HG03095 (cell line): ENCODE measurements around the gene DNALI1.
"Not testable (repeated sequence)": the region's sequence is repeated elsewhere in the genome, so short reads cannot be mapped to it uniquely, and the experiment has no call there.

Experiments
- ATAC-seq: cut with Tn5 transposase; IDR thresholded peaks from one replicate; pipeline ENCODE4 v1.9.1; 2021; ENCODE audit warnings: moderate library complexity; ENCODE audit not compliant: unreplicated experiment

Gene DNALI1

DNA sequence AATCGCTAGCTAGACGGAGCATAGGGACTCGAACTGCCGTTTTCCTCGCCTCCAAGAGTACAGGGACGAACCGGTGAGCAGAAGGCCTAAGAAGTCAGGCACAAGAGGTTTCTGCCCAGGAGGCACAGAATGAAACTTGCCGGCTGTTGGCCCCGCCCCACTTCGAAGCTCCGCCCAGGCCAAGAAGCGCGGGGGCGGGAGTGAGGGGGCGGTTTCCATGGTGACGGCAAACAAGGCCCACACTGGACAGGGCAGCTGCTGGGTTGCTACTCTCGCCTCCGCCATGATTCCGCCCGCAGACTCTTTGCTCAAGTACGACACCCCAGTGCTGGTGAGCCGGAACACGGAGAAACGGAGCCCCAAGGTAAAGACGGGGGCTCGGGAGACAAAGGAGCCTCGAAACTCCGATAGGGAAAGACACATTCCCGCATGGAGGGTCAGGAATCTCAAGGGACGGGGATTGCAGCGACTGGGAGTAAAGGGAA is at the start of gene DNALI1:
TSS of gene DNALI1 (plus strand) at position 229 of the 485 bp plus-strand sequence. CDS start at position 284, 55 bp downstream.
- no peak for ATAC-seq

DNA sequence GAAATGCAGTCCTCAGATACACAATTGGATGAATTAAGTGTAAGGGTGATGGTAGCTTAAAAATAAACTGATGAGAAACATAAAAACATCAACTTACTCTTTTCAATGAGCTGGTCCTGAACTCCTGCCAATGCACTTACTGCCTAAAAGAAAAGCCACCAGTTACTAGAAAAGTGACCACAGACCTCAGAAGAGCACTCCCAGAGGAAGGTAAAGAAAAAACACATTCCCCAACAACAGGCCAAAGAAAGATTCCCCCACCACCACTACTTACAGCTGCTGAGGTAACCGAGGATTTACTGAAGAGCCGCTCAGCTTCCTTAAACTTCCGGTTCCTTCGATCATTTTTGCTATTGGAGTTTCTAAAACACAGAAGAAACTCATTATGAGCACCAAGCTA is 47.6 kb upstream of the DNALI1 start:
- ATAC-seq, result no peak

DNA sequence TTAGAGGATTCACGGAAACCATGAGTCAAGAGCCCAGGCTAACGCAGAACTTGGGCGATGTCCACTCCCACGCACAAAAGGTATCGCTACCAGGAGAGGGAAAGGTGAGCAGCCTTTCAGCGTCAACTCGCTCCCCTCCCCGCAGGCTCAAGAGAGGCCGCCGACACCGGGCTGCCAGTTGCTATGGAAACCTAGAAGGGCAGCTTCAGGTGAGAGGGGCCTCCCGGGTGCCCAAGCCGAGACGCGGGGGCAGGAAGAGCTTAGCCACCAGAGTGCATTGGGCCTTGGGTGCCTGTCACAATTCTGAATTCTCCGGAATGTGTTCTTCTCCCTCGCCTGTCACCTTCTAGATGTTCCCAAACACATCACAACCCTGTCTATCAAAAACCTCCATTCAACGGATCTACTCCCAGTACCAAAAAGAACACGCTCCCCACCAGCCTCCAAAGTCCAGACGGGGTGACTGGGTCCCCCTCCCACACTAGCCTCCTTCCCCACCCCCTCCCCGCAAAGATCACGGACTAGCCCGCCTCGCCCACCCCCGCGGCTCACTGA is 42.9 kb upstream of the DNALI1 start:
- ATAC-seq, result no peak

DNA sequence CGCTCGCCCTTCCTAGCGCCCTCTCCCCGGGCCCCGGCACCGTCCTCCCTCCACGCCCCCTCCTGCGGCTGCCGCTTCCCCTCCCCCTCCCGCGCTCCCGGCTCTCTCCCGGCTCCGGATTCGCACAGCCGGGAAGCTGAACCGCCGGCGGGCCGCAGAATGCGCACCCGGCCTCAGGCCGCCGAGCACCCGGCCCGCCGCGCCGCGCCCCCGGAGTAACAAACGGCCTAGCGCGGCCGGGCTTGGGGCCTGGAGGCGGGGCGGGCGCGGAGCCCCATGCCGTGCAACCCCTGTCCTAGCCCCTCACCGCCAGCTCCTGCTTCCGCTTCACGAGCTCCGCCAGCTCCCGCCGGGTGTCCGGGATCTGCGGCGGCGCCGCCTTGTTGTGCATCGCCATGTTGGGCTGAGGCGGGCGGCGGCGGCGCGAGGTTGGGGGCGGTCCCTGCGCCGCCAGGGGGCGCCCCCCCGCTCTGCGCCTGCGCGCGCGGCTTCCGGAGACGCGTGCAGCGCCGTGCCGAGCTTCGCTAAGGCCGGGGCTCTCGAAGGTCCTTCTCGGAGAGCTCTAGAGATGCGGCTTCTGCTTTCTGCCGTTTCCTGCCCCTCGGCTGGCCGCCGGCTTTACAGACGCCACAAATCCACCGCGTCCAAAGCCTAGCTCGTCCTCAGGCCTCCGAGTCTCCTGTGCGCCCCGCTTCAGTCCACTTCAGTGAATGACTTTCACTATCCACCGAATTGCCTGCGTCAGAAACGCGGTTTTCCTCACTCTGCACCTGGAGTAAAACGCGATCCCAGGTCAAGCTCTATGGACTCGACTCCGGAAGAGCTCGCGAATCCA is 42.2 kb upstream of the DNALI1 start, which contains the start of gene MEAF6:
TSS of gene MEAF6 (minus strand) at position 417 of the 835 bp plus-strand sequence. CDS start at position 397, 20 bp downstream.
- ATAC-seq, result peak; percentile 76

DNA sequence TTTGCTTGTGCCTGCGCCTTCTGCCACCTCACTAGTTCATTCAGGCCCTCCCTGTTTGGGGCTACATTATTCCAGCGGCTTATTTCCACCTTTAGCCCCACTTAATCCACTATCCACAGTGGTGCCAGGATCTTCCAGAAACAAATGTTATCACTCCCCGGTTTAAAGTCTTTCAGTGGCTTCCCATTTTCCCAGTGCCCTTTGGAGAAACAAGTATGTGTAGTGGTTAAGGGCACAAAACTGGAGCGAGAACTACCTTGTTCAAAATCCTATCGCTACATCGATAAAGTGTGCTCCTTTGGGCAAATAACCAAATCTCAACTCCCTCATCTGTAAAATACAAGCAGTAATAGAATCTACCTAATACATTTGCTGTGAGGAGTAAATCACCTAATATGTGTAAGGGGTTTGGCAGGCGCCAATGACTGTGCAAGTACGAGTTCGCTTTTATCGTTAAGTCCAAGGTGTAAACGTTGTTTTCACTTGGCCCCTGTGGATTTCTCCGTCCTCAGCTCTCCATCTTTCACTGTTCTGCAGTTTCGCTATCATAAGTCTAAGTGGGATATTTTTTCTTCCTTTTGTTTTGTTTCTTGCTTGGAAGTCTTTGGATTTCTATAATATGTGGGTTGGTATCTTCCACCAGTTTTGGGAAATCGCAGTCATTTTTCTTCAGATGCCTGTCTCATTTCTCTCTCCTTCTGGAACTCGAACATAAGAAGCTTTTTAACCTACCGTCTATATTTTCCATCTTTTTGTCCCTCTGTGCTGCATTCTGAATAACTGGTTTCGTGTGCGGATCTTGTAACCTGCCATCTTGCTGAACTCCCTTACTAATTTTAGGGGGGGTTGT is 41.3 kb upstream of the DNALI1 start:
- no peak for ATAC-seq

DNA sequence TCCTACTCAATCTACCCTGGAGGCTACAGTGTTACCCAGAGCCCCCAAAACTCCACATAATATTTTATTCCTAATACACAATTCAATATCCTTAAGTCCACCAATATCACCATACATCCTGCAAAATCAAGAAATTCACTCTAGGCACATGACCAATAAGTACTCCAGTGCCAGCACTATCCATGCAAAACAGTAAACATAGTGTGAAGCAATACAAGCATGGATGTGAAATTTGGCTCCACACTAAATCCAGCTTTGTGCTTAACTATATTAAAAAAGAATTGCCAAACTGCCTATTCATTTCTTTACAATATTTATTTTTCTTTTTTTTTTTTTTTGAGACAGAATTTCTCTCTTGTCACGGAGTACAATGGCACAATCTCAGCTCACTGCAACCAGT is 39.2 kb upstream of the DNALI1 start:
- no peak for ATAC-seq

DNA sequence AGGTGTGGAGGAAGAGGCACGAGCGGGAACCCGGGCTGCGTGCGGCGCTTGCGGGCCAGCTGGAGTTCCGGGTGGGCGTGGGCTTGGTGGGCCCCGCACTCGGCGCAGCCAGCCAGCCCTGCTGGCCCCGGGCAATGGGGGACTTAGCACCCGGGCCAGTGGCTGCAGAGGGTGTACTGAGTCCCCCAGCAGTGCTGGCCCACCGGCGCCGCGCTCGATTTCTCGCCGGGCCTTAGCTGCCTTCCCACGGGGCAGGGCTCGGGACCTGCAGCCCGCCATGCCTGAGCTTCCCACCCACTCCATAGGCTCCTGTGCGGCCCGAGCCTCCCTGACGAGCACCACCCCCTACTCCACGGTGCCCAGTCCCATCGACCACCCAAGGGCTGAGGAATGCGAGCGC is 38.5 kb upstream of the DNALI1 start:
- not testable (repeated sequence) for ATAC-seq

DNA sequence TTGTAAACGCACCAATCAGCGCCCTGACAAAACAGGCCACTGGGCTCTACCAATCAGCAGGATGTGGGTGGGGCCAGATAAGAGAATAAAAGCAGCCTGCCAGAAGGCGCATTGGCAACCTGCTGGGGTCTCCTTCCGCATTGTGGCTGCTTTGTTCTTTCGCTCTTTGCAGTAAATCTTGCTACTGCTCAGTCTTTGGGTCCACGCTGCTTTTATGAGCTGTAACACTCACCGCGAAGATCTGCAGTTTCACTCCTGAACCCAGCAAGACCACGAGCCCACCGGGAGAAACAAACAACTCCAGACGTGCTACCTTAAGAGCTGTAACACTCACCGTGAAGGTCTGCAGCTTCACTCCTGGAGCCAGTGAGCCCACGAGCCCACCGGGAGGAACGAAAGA is 37.8 kb upstream of the DNALI1 start:
- not testable (repeated sequence) for ATAC-seq

DNA sequence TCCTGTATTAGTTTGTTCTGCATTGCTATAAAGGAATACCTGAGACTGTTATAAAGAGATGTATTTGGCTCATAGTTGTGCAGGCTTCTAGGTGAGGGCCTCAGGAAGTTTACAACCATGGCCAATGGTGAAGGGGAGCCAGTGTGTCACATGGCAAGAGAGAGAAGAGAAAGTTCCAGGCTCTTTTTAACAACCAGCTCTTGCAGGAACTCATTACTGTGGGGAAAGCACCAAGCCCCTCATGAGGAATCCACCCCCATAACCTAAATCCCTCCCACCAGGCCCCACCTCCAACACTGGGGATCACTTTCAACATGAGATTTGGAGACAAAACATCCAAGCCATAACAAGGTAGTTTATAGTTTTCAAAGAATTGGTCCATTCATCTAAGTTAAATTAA is 37.1 kb upstream of the DNALI1 start:
- ATAC-seq, result no peak

DNA sequence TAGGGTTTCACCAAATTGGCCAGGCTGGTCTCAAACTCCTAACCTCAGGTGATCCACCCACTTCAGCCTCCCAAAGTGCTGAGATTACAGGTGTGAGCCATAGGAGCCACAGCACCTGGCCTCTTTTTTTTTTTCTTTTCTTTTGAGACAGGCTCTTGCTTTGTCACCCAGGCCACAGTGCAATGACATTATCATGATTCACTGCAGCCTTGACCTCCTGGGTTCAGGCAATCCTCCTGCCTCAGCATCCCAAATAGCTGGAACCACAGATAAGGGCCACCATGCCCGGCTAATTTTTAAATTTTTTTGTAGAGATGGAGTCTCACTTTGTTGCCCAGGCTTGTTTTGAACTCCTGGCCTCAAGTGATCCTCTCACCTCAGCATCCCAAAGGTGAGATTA is 26.9 kb upstream of the DNALI1 start:
- ATAC-seq, result not testable (repeated sequence)

DNA sequence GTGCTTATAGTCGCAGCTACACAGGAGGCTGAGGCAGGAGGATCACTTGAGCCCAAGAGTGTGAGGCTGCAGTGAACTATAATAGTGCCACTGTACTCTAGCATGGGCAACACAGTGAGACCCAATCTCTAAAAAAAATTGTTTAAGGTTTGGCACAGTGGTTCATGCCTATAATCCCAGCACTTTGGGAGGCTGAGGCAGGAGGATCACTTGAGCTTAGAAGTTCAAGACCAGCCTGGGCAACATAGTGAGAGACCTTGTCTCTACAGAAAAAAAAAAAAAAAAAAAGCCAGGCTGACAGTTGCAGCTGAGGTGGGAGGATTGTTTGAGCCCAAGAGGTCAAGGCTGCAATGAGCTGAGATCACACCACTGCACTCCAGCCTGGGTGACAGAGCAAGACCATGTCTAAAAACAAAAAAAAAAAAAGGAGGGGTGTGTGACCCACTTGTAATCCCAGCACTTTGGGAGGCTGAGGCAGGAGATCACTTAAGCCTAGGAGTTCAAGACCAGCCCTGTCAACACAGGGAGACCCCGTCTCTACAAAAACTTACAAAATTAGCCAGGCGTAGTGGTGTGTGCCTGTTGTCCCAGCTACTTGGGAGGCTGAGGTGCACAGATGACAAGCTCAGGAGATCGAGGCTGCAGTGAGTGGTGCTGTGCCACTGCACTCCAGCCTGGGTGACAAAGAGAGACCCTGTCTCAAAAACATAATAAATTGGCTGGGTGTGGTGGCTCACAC is 24.2 kb upstream of the DNALI1 start:
- not testable (repeated sequence) for ATAC-seq

DNA sequence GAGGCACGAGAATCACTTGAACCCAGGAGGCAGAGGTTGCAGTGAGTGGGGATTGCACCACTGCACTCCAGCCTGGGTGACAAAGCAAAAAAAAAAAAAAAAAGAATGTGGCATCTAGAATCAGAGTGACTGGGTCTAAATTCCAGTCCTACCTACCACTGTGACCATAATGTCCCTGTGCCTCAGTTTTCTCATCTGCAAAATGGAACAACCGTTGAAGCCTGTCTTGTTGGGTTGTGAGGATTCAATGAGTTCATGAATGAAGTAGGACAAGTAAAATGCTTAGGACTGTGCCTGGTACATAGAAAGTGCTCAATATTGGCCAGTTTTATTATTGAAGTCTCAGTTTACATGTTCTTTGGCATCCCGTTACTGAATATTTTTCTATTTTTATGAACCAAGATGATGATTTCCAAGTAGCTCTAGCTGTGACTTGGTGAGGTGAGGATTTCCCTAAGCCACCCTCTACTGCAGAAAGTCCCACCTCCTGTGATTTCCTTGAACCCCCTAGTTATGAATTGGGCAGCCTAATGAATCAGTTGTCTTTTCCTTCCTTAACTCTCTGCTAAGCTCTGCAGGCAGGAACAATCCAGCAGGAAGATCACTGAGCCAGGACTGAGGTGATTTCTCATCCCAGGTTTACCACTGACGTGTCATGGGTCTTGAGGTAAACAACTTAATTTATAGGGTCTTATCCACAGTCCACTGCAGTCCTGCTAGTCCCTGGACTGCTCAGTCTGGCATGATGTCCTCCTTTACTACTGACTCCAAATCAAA is 23.2 kb upstream of the DNALI1 start:
- no peak for ATAC-seq

DNA sequence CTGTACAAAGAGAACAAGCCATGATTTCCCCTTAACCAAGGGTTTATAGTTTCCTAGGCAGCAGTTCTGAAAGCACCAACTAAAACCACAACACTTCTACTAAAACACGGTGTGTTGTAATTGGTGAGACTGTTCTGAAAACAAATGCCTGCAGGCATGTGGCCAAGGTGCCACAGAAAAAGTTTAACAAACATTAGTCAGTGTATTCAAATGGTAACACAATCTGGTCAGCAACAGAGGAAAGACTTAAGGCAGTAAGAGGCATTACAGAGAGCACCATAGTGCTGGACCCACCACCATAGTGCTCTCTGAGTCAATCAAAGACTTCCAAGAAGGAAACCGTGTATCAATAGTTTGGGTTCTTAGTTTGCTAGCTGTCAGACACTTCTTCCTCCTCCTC is 19.4 kb upstream of the DNALI1 start:
- no peak for ATAC-seq

DNA sequence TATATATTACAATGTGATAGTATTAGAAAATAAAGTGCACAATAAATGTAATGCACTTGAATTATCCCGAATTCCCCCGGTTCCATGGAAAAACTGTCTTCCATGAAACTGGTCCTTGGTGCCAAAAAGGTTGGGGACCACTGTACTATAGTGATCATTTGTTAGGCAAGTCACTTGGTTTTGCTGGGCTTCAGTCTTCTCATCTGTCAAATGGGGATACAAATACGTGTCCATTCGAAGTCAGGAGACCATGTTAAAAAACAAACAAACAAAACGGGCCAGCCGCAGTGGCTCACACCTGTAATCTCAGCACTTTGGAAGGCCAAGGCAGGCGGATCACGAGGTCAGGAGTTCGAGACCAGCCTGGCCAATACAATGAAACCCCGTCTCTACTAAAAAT is 17.6 kb upstream of the DNALI1 start:
- not testable (repeated sequence) for ATAC-seq

DNA sequence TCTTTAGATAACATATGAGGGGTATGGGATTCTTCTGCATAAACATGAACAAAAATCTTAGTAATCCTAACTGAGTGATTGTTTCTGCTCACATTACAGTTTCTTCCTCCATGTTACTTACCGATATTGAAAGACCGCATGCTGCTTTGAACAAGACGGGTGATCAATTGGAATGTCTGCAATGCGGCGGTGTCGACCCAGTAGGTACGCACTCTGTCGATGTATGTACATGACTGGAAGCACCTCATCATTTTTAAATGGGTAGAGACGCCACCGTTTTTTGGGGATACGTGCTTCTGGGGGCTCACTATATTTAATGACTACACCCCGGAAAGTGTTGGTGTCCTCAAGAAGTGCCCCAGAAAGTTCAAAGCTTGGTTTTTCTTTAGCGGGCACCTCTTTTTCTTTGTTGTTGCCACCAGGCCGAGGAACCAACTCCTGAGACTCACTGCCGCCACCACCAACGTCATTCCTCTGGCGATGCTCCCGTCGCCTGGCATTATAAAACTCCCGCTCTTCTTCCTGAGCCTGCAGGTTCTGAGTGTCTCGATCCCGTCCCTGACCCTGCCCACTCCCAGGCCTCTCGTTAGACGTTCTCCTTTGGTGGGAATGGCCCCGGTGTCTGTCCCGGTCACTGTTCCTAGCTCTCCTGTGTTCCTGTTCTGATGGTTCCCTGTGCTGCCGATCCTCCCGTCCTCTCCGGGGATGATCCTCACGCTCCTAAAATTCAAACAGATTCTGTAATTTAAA is 16.5 kb upstream of the DNALI1 start:
- ATAC-seq, result no peak

DNA sequence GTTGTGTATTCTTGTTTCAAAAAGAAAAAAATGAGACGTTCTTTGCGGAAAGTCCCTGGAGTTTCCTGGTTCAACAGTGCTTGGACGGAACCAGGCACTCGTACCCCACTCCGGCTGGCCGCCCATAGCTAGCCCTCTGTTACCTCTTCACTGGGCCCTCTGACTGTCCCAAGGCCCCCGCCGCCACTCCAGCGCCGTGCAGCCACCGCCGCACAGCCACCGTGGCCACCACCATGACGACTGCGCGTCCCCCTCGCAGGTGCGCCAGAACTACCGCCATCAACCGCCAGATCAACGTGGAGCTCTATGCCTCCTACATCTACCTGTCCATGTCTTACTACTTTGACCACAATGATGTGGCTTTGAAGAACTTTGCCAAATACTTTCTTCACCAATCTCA is 12.2 kb upstream of the DNALI1 start:
- no peak for ATAC-seq

DNA sequence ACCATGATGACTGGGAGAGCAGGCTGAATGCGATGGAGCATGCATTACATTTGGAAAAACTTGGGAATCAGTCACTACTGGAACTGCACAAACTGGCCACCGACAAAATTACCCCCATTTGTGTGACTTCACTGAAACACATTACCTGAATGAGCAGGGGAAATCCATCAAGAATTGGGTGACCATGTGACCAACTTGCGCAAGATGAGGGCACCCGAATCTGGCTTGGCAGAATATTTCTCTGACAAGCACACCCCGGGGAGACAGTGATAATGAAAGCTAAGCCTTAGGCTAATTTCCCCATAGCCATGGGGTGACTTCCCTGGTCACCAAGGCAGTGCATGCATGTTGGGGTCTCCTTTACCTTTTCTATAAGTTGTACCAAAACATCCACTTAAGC is 11.7 kb upstream of the DNALI1 start:
- no peak for ATAC-seq

DNA sequence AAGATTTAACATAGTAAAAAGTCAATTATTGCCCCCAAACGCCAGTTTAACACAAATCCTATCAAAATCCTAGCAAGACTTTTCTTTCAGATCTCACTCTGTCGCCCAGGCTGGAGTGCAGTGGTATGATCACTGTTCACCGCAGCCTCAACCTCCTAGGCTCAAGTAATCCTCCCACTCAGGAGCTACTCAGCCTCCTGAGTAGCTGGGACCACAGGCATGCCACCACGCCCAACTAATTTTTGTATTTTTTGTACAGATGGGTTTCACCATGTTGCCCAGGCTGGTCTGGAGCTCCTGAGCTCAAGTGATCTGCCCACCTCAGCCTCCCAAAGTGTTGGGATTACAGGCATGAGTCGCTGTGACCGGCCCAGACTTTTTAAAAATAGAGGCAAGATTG is 7.4 kb upstream of the DNALI1 start:
- no peak for ATAC-seq

DNA sequence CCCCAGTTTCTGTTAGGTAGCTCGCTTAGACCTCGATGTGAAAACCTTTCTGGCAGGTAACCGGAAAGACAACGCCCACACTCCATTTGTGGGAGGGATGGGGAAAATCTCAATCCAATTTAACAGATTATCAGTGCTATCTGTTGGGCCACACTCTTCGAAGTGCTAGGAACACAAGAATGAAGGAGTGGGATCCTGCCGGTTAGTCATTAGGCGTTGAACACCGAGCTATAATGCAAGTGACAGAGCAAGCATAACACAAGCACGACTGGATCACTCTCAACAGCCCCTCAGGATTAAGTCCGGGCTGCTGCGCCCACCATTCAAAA is 3.2 kb upstream of the DNALI1 start:
- no peak for ATAC-seq
